MCF 10A (cell line): Measurements from ENCODE around the gene ZNRF3. TPM values are rescaled to one million over a fixed set of nuclear protein-coding genes. Genes with fewer than 3 reads are reported as not detected.

Experiments used
- BruUV-seq: library from RNA; stranded (reverse); fragments of 400-500 nt; replicated peaks from 2 replicates; lab custom pipeline; 2021; lab: Mats Ljungman, UMichigan
- CTCF ChIA-PET: fragments of 300-600 bp; sonication (Branson Sonifier 250); formaldehyde crosslinking; extraction: SDS; loops from one replicate; lab custom pipeline; 2021; ENCODE audit warnings: antibody characterized with exemption, inconsistent platforms; lab: Yijun Ruan, JAX
- POLR2A ChIA-PET: fragments of 300-600, 350-650 bp; sonication (Branson Sonifier 250); formaldehyde crosslinking; extraction: SDS; loops from one replicate; lab custom pipeline; 2020; ENCODE audit warnings: antibody characterized with exemption, inconsistent platforms; lab: Yijun Ruan, JAX
- DNase-seq: peaks from one replicate; pipeline ENCODE4 v3.0.0-alpha.2; 2018; ENCODE audit not compliant: unreplicated experiment
- H3K27ac Mint-ChIP-seq: one replicate; pipeline ENCODE4 v1.8.0; 2022; ENCODE audit warnings: mild to moderate bottlenecking, low read depth, mixed read lengths; ENCODE audit not compliant: unreplicated experiment
- H3K27me3 Mint-ChIP-seq: one replicate; pipeline ENCODE4 v1.8.0; 2022; ENCODE audit warnings: mixed read lengths; ENCODE audit not compliant: insufficient read depth, unreplicated experiment
- H3K36me3 Mint-ChIP-seq: one replicate; pipeline ENCODE4 v1.8.0; 2022; ENCODE audit warnings: mild to moderate bottlenecking, moderate library complexity, mixed read lengths; ENCODE audit not compliant: insufficient read depth, unreplicated experiment
- H3K4me1 Mint-ChIP-seq: one replicate; pipeline ENCODE4 v1.8.0; 2022; ENCODE audit warnings: mixed read lengths; ENCODE audit not compliant: insufficient read depth, unreplicated experiment
- H3K4me3 Mint-ChIP-seq: one replicate; pipeline ENCODE4 v1.8.0; 2022; ENCODE audit warnings: mild to moderate bottlenecking, moderate library complexity, mixed read lengths; ENCODE audit not compliant: unreplicated experiment
- H3K9me3 Mint-ChIP-seq: one replicate; pipeline ENCODE4 v1.8.0; 2022; ENCODE audit warnings: mixed read lengths; ENCODE audit not compliant: unreplicated experiment
- CTCF ChIP-seq: fragments of 200-600 bp; IDR thresholded peaks from one replicate; pipeline ENCODE4 v1.8.0; 2022; ENCODE audit warnings: antibody characterized with exemption, mild to moderate bottlenecking; ENCODE audit not compliant: unreplicated experiment
- intact Hi-C: fragments of 100-400 bp; cut with micrococcal nuclease; formaldehyde crosslinking; loops from 2 replicates; pipeline ENCODE4 v1.14.1; 2022
- total RNA-seq: library from RNA; stranded (reverse); gene quantifications from 2 replicates; pipeline ENCODE4 v1.2.3, GENCODE V29; 2022

Gene ZNRF3
- total RNA-seq, 1 experiment from 2014 or later: 7.1 TPM

DNA sequence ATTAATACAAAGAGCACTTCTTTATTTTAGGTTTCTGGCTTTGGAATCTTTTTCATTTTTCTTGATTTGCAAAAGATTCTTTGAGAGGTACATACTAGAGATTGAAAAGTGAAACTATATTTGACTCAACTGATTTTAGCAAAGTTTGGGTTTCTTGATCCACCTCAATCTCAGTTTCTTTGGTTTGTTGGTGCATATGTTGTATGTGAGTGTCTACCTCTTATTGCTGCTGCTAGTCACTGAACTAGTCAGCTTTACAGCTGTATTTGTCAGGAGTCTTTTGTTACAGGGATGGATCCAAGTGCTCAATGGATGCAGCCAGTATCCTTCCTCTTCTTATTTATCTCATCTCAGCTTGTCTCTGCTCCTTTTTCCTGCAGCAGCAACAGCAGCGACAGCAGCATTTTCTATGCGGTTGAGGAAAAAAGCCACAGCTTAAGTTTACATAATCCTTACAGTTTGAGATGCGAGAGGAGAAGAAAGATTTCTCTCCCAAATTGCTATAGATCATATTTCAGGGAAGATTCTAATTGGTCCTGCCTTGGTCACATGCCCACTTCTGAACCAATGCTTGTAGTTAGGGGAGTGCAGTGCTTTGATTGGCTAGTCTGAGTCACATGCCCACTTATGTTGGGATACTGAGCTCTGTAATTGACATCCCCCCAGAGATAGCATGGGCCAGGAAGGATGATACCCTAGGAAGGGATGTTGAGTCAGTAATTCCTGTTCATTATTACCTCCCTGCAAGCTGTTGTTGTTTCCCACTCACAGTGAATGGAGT lies 10.0 kb upstream of the ZNRF3 start:
- Mint-ChIP-seq H3K4me3 (no peak overlapping the region), H3K9me3 (no peaks in the 10 kb centered on the region), H3K4me1 (no peaks in the 10 kb centered on the region), H3K36me3 (no peaks in the 10 kb centered on the region), H3K27me3 (no peaks in the 10 kb centered on the region), H3K27ac (no peak overlapping the region)
- POLR2A ChIA-PET: interaction anchor here (1.9 kb wide), 1 partner anchor 10 kb away, joined by 5 read pairs; the partner anchor contains the start of gene ZNRF3
- TF ChIP-seq CTCF: no peak
- no peak for DNase-seq
- intact Hi-C loops: no loop called here
- BruUV-seq: no TSS peak
- CTCF ChIA-PET: interaction anchor here (0.5 to 2.7 kb wide), 2 partner anchors 167 to 473 kb away, joined by 4 to 9 read pairs; no protein-coding TSS in a partner anchor

GRCh38 chr22:28874061-28874460 lies 9.3 kb upstream of the ZNRF3 start:
- TF ChIP-seq CTCF: no peak
- intact Hi-C loops: no loop called here
- H3K27ac Mint-ChIP-seq: no peak overlapping the region
- H3K36me3 Mint-ChIP-seq: no peaks in the 10 kb centered on the region
- BruUV-seq: no TSS peak
- no peaks in the 10 kb centered on the region for H3K4me1 Mint-ChIP-seq
- no peaks in the 10 kb centered on the region for H3K27me3 Mint-ChIP-seq
- ChIA-PET POLR2A (interaction anchor here (1.9 kb wide), 1 partner anchor 10 kb away, joined by 5 read pairs; the partner anchor contains the start of gene ZNRF3), CTCF (interaction anchor here (2.7 kb wide), 1 partner anchor 167 kb away, joined by 9 read pairs; no protein-coding TSS in a partner anchor)
- no peaks in the 10 kb centered on the region for H3K9me3 Mint-ChIP-seq
- no peak overlapping the region for H3K4me3 Mint-ChIP-seq
- no peak for DNase-seq

DNA sequence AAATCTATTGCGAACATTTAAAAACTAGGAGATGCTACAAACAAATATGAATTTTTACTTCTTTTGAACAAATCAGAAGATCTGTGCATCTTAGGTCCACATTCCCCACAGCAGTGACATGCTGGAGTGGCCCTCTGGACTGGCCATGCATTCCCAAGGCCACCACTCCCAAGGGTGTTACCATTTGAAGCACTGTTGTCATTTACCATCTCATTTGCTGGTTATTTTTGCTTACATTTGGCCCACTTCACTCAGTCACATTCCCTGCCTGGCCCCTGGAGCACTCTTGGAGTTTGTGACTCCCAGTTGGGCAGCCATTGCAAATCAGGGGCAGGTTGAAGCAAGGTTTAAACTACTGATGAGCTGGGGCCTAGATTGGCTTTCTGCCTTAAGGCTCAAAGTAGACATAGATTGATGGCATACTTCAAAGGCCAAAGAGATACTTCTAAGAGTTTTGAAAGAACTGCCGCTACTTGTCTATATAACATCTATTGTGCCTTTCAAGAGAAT lies 8.5 kb upstream of the ZNRF3 start:
- Mint-ChIP-seq H3K27me3 (no peaks in the 10 kb centered on the region), H3K4me1 (no peaks in the 10 kb centered on the region), H3K4me3 (no peak overlapping the region), H3K27ac (no peak overlapping the region), H3K9me3 (no peaks in the 10 kb centered on the region), H3K36me3 (no peaks in the 10 kb centered on the region)
- no peak for DNase-seq
- intact Hi-C loops: no loop called here
- CTCF ChIA-PET: interaction anchor here (0.6 to 2.7 kb wide), 3 partner anchors 166 to 169 kb away, joined by 4 to 9 read pairs (median 6); no protein-coding TSS in a partner anchor
- BruUV-seq: no TSS peak
- POLR2A ChIA-PET: interaction anchor here (1.9 kb wide), 1 partner anchor 9 kb away, joined by 5 read pairs; the partner anchor contains the start of gene ZNRF3
- no peak for TF ChIP-seq CTCF

GRCh38 chr22:28882545-28882877 lies 861 bp upstream of the ZNRF3 start:
- ChIA-PET CTCF (interaction anchor here (0.5 to 0.6 kb wide), 2 partner anchors 23 to 740 kb away, joined by 3 read pairs; no protein-coding TSS in a partner anchor), POLR2A (interaction anchor here (0.6 to 3.5 kb wide), 7 partner anchors 10 to 159 kb away, joined by 3 to 23 read pairs (median 4); no protein-coding TSS in a partner anchor)
- TF ChIP-seq CTCF: no peak
- no peak overlapping the region for H3K27ac Mint-ChIP-seq
- no peak for DNase-seq
- no peaks in the 10 kb centered on the region for H3K36me3 Mint-ChIP-seq
- intact Hi-C loops: loop anchor here (2.0 kb wide), 1 partner anchor 94 kb away; no protein-coding TSS in a partner anchor
- BruUV-seq: no TSS peak
- peaks cover 12% of the 10 kb centered on the region for H3K4me1 Mint-ChIP-seq
- H3K9me3 Mint-ChIP-seq: no peaks in the 10 kb centered on the region
- no peaks in the 10 kb centered on the region for H3K27me3 Mint-ChIP-seq
- H3K4me3 Mint-ChIP-seq: peak overlapping the region; percentile 78
